GM12864 (cell line): ENCODE data around the gene ZRANB3.
"Not testable (repeated sequence)": the region's sequence is repeated elsewhere in the genome, so short reads cannot be mapped to it uniquely, and the experiment has no call there.

Experiments used
- DNase-seq: peaks from one replicate; pipeline ENCODE4 v3.0.0-alpha.2; 2011; ENCODE audit warnings: low read depth
- H3K4me3 ChIP-seq: 2 replicates; pipeline ENCODE4 v1.5.1; 2011; ENCODE audit warnings: mild to moderate bottlenecking, low read depth, low read length, control low read depth
- TF ChIP-seq, protein P1 (sequence below): IDR thresholded peaks from 2 replicates; pipeline ENCODE4 v1.5.1; 2011; ENCODE audit warnings: low read depth, mild to moderate bottlenecking, moderate library complexity, low read length, control low read depth, inconsistent platforms; ENCODE audit errors: missing control alignments

The ZRANB3 gene

DNA sequence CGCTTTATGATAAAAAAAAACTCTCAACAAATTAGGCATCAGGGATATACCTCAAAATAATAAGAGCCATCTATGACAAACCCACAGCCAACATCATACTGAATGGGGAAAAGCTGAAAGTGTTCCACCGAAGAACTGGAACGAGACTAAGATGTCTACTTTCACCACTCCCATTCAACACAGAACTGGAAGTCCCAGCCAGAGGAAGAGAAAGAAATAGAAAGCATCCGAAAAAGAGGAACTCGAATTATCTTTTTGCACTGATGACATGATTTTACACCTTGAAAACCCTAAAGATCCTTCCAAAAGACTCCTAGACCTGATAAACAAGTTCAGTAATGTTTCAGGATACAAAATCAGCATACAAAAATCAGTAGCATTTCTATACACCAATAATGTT is 121.6 kb downstream of the ZRANB3 start:
- TF ChIP-seq, protein P1, sequence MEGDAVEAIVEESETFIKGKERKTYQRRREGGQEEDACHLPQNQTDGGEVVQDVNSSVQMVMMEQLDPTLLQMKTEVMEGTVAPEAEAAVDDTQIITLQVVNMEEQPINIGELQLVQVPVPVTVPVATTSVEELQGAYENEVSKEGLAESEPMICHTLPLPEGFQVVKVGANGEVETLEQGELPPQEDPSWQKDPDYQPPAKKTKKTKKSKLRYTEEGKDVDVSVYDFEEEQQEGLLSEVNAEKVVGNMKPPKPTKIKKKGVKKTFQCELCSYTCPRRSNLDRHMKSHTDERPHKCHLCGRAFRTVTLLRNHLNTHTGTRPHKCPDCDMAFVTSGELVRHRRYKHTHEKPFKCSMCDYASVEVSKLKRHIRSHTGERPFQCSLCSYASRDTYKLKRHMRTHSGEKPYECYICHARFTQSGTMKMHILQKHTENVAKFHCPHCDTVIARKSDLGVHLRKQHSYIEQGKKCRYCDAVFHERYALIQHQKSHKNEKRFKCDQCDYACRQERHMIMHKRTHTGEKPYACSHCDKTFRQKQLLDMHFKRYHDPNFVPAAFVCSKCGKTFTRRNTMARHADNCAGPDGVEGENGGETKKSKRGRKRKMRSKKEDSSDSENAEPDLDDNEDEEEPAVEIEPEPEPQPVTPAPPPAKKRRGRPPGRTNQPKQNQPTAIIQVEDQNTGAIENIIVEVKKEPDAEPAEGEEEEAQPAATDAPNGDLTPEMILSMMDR = no peak
- peak; percentile 10 for DNase-seq
- no peak overlapping the region for H3K4me3 ChIP-seq

- not testable (repeated sequence) for DNase-seq, H3K4me3 ChIP-seq
Measured at GRCh38 chr2:135396259-135396658, 134.8 kb downstream of the ZRANB3 start.

DNA sequence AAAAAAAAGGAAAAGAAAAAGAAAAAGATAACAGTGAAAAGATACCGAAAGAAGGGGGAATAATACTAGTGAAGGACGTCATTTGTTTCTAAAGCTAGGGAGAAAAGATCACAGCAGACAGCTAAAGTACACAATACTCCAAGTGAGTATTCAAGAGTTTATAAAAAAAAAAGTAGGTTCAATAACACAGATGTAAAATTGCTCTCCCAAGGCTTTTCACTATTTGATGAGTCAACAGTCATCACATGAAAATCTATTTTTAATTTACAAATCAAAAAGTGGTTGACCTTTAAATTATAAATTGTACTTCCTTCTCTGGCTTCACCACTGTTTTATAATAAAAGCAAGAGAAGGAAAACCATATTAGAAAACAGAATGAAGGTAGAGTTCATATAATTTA is 144.0 kb downstream of the ZRANB3 start:
- no peak for DNase-seq
- TF ChIP-seq, protein P1 = no peak
- no peak overlapping the region for H3K4me3 ChIP-seq

GRCh38 chr2:135378591-135378990 is 152.4 kb downstream of the ZRANB3 start:
- DNase-seq = no peak
- H3K4me3 ChIP-seq = no peak overlapping the region
- TF ChIP-seq, protein P1 = no peak

- DNase-seq = no peak
- TF ChIP-seq, protein P1 = no peak
- no peak overlapping the region for H3K4me3 ChIP-seq
Measured at GRCh38 chr2:135373702-135374101, 157.3 kb downstream of the ZRANB3 start.

DNA sequence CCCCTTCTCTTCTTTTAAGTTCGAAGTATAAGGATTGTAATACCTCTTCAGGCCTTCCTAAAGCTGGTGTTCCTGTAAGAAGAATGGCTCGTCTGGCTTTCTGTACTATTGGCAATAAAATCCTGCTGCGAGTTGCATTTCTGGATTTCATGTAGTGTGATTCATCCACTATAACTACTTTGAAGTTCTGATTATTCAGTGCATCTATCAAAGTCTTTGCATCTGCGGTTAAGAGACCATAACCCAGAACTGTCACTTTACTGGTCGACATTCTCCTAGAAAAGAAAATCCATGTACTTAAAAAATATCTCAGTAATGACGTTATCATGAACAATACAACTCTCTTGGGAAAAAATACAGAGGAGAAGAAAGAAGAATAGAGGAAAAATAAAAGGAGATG is 181.1 kb downstream of the ZRANB3 start:
- TF ChIP-seq, protein P1 = no peak

GRCh38 chr2:135348096-135348704 is 182.8 kb downstream of the ZRANB3 start:
- DNase-seq, H3K4me3 ChIP-seq: not testable (repeated sequence)

More for the DNA sequence above, 181.1 kb downstream of the ZRANB3 start:
- DNase-seq = no peak
- no peak overlapping the region for H3K4me3 ChIP-seq

DNA sequence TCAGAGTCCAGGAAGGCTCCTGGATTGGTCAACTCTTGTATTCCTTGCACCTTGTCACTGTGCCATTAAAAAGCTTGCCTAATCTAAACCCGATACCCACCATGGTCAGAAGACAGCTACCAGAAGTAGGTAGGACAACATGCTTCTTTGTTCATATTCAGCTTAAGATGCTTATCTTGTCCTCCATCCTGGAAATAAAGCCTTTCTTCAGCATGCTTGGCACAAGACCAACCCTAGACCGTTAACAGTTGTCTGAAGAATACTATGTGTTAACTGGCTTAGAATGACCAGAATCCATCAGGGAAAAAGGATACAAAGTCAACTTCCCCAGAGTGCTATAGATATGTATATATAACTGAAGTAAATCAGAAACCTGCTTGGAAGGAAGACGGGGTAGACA is 193.9 kb downstream of the ZRANB3 start:
- TF ChIP-seq, protein P1 = no peak
- no peak for DNase-seq
- no peak overlapping the region for H3K4me3 ChIP-seq
